GM21825 (cell line): ENCODE measurements around the gene DACH1.

Source experiments
- ATAC-seq: cut with Tn5 transposase; IDR thresholded peaks from one replicate; pipeline ENCODE4 v1.9.1; 2021; ENCODE audit warnings: mild to moderate bottlenecking, moderate library complexity; ENCODE audit not compliant: unreplicated experiment

The DACH1 gene

GRCh38 chr13:71632206-71632605 is 234.8 kb downstream of the DACH1 start:
- no peak for ATAC-seq

DNA sequence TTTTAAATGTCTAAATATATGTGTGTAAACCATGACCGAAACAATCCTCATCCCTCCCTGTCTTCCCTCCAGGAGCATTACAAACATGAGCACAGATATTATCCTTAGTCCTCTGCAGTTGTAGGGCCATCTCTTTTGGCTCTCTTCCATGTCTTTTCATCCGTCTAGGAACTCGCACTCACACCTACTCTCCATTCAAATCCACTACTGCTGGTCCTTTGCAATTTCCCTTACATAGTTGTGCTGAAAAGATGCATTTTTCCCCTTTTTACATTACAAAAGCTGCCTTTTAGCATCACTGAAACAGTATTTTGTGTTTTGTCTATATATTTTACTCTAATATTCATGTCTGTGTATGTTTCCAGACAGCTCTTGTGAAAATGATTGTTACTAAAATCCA is 237.8 kb downstream of the DACH1 start:
- no peak for ATAC-seq

GRCh38 chr13:71626421-71627117 is 240.4 kb downstream of the DACH1 start:
- ATAC-seq, result no peak

GRCh38 chr13:71625694-71626093 is 241.3 kb downstream of the DACH1 start:
- no peak for ATAC-seq

DNA sequence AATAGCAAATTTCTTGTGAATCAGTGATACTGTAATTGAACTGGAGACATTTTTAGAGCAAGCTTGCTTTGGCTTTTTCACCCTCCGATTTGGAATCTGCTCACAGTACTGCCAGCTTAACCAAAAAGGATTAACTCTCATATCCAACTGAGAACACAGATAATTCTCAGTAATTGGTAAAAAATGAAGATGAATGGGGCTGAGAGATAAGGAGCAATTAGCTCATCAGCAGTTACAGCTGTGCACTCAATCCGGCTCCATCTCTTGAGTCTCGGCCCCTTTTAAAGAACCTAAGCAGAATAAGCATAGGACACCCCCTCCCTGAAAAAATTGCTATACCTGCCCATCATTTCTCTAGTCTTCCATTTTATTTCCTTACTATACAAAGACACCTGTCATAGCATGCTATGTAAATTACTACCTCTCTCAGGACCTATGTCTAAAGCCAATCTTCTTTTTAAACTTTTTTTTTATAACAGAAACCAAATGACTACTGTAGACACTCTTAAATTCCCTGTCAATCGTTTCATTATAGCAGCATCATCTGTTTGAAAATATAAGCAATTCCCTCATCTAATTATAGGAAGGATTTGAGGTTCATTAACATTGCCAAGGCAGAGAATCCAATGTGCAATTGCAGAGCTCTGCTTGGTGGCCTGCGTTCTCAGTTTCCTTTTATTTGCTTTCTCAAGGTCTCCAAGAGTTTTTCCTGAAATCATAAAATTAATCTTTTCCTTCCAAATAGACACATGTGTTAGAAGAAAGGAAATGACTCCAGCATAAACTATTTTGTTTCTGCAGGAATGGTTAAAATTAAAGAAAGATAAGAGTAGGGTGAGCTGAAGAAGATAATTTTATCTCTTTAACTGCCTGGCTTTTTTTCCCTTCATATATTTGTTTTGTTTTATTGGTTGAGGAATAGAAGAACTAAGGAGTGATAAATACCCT is 242.1 kb downstream of the DACH1 start:
- ATAC-seq, result no peak

DNA sequence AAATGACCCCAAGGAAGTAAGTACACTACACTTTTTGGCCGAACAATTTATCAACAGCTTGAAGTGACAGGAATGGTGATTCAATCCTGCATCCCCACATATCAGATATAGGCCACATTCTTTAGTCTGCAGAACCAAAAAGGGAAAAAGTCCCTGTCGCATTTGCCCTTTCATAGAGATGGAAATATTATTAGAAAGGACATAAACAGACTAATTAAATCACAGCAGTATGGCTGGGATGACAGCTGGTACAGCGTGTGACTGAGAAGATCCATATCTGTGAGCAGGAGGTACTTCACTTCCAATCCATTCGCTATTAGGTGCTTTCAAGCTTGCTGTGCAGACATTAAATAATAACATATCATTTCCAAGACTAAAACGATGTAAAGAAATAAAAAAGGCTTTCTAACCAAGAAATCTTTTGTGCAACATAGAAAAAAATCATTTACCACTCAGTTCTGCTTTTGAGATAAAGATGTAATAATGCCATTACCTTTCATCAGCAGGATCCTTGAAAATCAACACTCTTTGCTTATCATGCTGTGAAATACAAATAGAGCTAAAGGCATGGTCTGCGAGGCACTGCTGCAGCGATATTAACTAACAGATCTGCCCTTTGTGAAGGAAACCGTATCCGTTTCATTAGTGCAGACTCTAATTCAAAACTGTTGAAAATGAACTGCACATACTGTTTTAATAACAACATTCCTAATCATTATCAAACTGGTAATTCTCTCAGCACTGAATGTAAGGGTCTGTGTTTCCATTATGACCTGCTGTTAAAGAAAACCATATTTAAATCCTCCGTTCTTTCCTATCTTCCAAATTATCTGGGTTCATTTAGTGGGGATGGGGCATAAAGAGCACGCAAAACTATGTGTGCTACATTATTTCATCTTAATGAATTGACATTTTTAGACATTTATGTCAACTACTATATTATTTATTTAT is 245.6 kb downstream of the DACH1 start:
- no peak for ATAC-seq

DNA sequence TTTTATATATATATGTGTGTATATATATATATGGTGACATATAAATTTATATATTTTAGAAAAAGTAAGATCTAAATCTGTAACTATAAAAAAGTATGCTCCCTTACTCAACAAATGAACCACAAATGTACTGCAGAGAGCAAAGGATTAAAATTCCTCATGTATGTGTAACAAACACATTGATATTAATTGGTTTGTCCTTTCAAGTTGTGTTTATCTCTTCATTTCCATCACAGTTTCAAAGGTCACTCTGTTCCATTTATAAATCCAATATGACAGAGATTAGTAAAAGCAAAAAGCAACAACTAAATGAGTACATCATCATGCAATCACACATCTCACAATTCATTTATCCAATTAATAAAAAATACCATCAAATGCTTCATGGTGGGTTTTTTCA is 247.9 kb downstream of the DACH1 start:
- ATAC-seq, result no peak

DNA sequence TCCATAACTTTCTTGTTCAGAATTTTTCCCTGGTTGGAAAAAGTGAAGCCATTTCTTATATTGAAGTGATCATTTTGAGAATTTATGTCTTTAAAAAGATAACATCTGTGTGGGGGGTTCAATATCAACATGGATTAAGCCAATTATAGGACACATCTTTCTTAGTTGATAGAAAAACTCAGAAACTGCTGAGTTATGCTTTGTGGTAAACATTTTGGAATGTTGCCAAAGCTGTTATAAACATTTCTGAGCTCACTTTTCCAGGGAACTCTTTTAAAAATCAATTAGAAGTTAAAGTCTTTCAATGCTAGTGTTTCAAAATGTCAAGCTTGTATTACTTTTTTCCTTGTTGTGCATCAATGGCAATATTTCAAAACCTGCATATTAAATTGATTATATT is 248.8 kb downstream of the DACH1 start:
- no peak for ATAC-seq

- no peak for ATAC-seq
These were observed 249.7 kb downstream of the DACH1 start for GRCh38 chr13:71617265-71617664.

- no peak for ATAC-seq
These were observed 253.8 kb downstream of the DACH1 start for GRCh38 chr13:71613066-71613745.

GRCh38 chr13:71611292-71611691 is 255.7 kb downstream of the DACH1 start:
- no peak for ATAC-seq

GRCh38 chr13:71610876-71611275 is 256.1 kb downstream of the DACH1 start:
- ATAC-seq, result no peak

- no peak for ATAC-seq
These were observed 257.7 kb downstream of the DACH1 start for GRCh38 chr13:71609271-71609670.

GRCh38 chr13:71607575-71607974 is 259.4 kb downstream of the DACH1 start:
- no peak for ATAC-seq

DNA sequence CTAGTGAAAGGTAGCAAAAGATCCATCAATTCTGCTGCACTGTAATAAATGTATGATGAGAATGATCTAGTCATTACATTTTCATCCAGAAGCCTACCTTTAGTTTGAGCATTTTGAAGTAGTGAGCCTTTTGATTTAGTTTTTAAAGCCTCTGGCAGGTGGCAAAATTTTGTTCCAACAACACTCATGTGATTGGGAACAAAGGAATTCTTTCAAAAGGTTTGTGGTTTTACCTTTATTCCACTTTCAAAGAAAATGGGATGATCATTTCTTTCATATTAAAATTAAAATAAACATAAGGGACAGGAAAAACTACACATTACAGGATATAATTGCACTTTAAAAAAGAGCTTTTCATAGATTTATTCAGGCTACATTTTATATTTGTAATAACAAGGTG is 260.2 kb downstream of the DACH1 start:
- no peak for ATAC-seq

DNA sequence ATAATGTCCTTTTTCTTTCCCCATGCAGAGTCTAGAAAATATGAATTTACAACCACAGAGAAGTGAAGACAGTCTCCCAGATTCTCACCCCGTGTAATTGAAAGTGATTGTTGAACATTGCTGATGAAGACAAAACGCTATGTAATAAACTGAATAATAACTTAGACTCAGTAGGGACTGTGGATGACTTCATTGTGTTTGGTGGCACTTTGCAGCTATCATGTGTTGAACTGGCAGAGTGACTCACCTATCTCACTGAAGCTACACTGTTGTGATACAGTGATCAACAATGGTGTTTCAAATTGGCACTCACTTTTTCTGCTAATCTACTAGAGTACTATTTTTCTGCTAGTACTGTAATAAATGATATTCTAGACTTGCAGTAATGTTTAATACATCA is 261.3 kb downstream of the DACH1 start:
- ATAC-seq, result no peak

DNA sequence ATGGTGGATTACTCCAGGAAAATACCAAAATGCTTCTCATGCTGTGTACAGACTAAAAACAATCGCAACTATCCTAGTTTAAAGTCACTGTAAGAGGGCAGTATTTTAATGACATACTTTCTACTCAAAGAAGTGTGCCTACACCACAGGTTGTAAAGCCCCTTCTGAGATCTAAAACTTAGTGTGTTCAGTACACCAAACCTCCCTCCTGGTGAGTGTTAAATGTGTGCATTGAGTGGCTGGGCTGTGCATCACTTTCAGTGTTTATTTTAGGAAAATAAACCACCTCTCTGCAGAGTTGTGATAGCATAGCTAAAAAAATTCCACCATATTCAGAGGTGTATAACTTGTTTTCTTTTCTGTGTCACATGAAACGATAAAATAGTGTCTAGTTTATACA is 263.7 kb downstream of the DACH1 start:
- ATAC-seq, result no peak

DNA sequence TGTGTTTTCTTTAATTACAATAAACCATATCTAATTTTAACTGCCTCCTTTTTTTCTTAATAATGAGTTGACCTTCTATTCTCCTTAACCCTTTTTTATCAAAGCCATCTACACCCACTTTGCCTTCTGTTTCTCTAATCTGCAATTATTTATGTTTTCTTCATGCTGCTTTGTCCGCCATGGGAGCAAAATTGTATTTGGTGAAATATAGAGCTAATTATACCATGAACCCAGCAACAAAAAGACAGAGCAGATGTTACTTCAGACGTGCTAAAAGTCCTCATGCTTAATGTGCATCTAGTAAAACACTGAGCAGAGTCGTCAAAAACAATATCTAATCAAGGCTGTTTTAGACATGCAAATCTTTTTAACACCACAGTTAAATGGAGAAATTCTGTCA is 264.7 kb downstream of the DACH1 start:
- no peak for ATAC-seq

GRCh38 chr13:71597150-71597549 is 269.9 kb downstream of the DACH1 start:
- ATAC-seq, result no peak

GRCh38 chr13:71596116-71596515 is 270.9 kb downstream of the DACH1 start:
- ATAC-seq, result no peak

DNA sequence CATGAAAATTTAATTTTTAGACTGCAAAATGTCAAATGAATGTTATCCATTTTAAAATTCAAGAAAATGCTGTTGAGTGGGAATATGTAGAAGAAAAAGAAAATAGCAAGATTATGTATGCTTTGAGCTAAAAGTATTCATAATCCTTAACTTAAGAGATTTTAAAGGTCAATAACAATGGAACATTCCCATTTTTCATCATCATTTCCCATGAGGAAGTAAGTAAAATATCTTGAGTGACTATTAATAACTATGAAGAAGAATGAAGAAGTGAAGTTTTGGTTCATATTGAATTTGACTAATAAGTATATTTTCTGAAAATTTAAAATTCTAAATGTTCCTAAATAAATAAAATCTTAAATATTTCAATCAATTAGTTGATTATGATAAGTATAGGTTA is 273.4 kb downstream of the DACH1 start:
- ATAC-seq, result no peak
